AG04450 (cell line): Measurements from ENCODE around the gene GNG13. TPM values are rescaled to one million over a fixed set of nuclear protein-coding genes. Genes with fewer than 3 reads are reported as not detected.

Experiments used
- CTCF ChIA-PET: fragments of 300-600, 350-600 bp; formaldehyde crosslinking; extraction: SDS; loops from one replicate; lab custom pipeline; 2022; ENCODE audit warnings: antibody characterized with exemption, inconsistent platforms; lab: Charles Lee
- POLR2A ChIA-PET: fragments of 350-600 bp; formaldehyde crosslinking; extraction: SDS; loops from one replicate; lab custom pipeline; 2021; ENCODE audit warnings: antibody characterized with exemption, inconsistent platforms; lab: Yijun Ruan, JAX
- DNase-seq: peaks from one replicate; pipeline ENCODE4 v3.0.0-alpha.2; 2011; ENCODE audit warnings: low read depth, low spot score
- H3K27ac ChIP-seq: one replicate; pipeline ENCODE4 v1.5.1; 2012; ENCODE audit warnings: low read depth, low read length, control low read depth
- H3K27me3 ChIP-seq: one replicate; pipeline ENCODE4 v1.6.0; 2012; ENCODE audit warnings: low read length; ENCODE audit not compliant: control insufficient read depth, insufficient read depth
- H3K4me3 ChIP-seq: 2 replicates; pipeline ENCODE4 v1.5.1; 2011; ENCODE audit warnings: mild to moderate bottlenecking, low read depth, low read length, control low read depth
- H3K9me3 ChIP-seq: 2 replicates; pipeline ENCODE4 v1.5.1; 2012; ENCODE audit warnings: low read length; ENCODE audit not compliant: control insufficient read depth, insufficient read depth
- polyA plus RNA-seq: library from polyadenylated mRNA; depleted of rRNA; stranded (reverse); fragments of >200 nt; gene quantifications from 2 replicates; pipeline ENCODE4 v1.2.3, GENCODE V29; 2011
- TF ChIP-seq, protein P1 (sequence below): IDR thresholded peaks from 2 replicates; pipeline ENCODE4 v1.5.1; 2011; ENCODE audit warnings: low read depth, low read length, control low read depth, inconsistent platforms

The GNG13 gene
- polyA plus RNA-seq, 1 experiment, result not detected

GRCh38 chr16:797686-798085 lies 2.8 kb downstream of the GNG13 start:
- CTCF ChIA-PET, result no interaction called here
- POLR2A ChIA-PET, result no interaction called here
- Histone ChIP-seq H3K27ac (no peak overlapping the region), H3K9me3 (peaks cover 10% of the 10 kb centered on the region; the same call in 1 of the 2 replicates), H3K4me3 (no peak overlapping the region), H3K27me3 (peaks cover 23% of the 10 kb centered on the region)
- TF ChIP-seq, protein P1, sequence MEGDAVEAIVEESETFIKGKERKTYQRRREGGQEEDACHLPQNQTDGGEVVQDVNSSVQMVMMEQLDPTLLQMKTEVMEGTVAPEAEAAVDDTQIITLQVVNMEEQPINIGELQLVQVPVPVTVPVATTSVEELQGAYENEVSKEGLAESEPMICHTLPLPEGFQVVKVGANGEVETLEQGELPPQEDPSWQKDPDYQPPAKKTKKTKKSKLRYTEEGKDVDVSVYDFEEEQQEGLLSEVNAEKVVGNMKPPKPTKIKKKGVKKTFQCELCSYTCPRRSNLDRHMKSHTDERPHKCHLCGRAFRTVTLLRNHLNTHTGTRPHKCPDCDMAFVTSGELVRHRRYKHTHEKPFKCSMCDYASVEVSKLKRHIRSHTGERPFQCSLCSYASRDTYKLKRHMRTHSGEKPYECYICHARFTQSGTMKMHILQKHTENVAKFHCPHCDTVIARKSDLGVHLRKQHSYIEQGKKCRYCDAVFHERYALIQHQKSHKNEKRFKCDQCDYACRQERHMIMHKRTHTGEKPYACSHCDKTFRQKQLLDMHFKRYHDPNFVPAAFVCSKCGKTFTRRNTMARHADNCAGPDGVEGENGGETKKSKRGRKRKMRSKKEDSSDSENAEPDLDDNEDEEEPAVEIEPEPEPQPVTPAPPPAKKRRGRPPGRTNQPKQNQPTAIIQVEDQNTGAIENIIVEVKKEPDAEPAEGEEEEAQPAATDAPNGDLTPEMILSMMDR, result no peak
- DNase-seq, result no peak

DNA sequence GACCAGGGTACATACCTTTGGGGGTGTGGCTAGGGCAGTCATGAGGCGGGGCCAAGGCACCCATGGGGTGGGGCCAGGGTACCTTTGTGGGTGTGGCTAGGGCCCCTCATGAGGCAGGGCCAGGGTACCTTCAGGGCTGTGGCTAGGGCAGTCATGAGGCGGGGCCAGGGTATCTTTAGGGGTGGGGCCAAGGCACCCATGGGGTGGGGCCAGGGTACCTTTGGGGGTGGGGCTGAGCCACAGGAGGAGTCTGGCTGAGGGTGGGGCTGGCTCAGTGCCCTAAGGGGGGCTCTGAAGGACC lies 3.5 kb downstream of the GNG13 start:
- CTCF ChIA-PET, result no interaction called here
- Histone ChIP-seq H3K27me3 (peaks cover 21% of the 10 kb centered on the region), H3K27ac (no peak overlapping the region), H3K4me3 (no peak overlapping the region), H3K9me3 (peaks cover 10% of the 10 kb centered on the region; the same call in 1 of the 2 replicates)
- TF ChIP-seq, protein P1, result no peak
- DNase-seq, result no peak
- POLR2A ChIA-PET, result no interaction called here

GRCh38 chr16:796296-797119 lies 4.0 kb downstream of the GNG13 start:
- H3K27me3 ChIP-seq, result peaks cover 16% of the 10 kb centered on the region
- ChIA-PET CTCF (no interaction called here), POLR2A (no interaction called here)

GRCh38 chr16:795580-796229 lies 4.8 kb downstream of the GNG13 start:
- peaks cover 9% of the 10 kb centered on the region for H3K27me3 ChIP-seq
- H3K27ac ChIP-seq, result no peak overlapping the region
- H3K9me3 ChIP-seq, result peaks cover 10% of the 10 kb centered on the region; the same call in 1 of the 2 replicates
- TF ChIP-seq, protein P1, result no peak
- POLR2A ChIA-PET, result no interaction called here
- no peak for DNase-seq
- no peak overlapping the region for H3K4me3 ChIP-seq
- CTCF ChIA-PET, result no interaction called here

More at GRCh38 chr16:796296-797119, 4.0 kb downstream of the GNG13 start:
- TF ChIP-seq, protein P1, result no peak
- no peak for DNase-seq
- H3K4me3 ChIP-seq, result no peak overlapping the region
- peaks cover 10% of the 10 kb centered on the region; the same call in 1 of the 2 replicates for H3K9me3 ChIP-seq
- no peak overlapping the region for H3K27ac ChIP-seq
